CD1c-positive myeloid dendritic cell (primary cell): ENCODE data around the gene PRPSAP1.

Experiments used
- DNase-seq: peaks from one replicate; pipeline ENCODE4 v3.0.0-alpha.2; 2016; ENCODE audit errors: extremely low spot score

PRPSAP1 gene, protein sequence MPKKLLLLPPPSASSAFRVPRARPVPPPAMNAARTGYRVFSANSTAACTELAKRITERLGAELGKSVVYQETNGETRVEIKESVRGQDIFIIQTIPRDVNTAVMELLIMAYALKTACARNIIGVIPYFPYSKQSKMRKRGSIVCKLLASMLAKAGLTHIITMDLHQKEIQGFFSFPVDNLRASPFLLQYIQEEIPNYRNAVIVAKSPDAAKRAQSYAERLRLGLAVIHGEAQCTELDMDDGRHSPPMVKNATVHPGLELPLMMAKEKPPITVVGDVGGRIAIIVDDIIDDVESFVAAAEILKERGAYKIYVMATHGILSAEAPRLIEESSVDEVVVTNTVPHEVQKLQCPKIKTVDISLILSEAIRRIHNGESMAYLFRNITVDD

DNA sequence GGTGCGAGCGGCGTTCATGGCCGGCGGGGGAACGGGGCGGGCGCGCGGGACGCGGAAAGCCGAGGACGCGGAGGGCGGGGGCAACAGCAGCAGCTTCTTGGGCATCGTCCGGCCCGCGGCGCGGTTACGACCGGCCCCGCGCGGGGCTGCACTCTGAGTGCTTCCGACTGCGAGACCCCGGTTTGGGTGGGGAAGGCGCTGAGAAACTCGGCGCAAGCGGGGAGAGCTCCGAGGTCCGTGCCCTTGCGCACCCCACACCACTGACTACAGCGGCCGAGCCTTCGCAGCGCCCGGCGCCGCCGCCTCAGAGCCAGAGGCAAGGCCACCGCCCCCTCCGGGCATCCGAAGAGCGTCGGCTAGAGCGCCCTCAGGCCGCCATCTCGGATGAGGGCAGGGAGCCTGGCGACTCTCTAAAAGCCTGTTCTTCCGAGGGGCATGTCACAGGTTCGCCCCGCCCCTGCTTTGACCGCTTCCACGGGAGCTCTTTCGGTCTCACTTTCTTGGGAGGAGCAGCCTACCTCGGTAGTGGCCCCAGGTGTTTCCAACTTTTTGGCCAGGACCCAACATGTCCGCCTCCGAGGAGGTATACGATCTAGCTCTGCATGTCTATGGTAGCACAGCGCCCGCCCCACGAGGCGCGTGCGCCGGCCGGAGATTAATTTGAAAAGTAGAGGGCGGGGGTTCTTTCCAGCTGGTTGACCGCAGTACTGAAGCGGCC is at the start of gene PRPSAP1:
PRPSAP1 (minus strand) TSS at position 318 of the 718 bp plus-strand sequence; CDS start at position 105, 213 bp downstream.
- DNase-seq = peak; percentile 92

DNA sequence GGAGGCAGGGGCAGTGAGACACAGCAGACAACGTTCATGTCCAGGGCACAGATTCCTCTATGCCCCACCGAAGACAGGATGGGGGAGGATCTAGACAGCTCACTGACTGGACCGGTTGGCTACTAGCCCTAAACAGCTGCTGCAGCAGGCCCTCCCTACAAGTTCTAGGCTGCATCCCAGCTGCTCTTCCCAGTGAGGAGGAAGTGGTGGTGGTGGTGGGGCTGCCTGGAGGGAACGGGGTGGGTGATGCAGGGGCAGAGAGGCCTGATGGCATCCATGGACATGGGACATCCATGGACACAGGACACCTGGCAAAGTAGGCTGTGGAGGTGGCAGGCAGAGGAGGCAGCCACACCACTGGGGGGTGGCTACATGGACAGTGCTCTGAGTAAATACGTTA is 49.0 kb upstream of the PRPSAP1 start:
- no peak for DNase-seq

DNA sequence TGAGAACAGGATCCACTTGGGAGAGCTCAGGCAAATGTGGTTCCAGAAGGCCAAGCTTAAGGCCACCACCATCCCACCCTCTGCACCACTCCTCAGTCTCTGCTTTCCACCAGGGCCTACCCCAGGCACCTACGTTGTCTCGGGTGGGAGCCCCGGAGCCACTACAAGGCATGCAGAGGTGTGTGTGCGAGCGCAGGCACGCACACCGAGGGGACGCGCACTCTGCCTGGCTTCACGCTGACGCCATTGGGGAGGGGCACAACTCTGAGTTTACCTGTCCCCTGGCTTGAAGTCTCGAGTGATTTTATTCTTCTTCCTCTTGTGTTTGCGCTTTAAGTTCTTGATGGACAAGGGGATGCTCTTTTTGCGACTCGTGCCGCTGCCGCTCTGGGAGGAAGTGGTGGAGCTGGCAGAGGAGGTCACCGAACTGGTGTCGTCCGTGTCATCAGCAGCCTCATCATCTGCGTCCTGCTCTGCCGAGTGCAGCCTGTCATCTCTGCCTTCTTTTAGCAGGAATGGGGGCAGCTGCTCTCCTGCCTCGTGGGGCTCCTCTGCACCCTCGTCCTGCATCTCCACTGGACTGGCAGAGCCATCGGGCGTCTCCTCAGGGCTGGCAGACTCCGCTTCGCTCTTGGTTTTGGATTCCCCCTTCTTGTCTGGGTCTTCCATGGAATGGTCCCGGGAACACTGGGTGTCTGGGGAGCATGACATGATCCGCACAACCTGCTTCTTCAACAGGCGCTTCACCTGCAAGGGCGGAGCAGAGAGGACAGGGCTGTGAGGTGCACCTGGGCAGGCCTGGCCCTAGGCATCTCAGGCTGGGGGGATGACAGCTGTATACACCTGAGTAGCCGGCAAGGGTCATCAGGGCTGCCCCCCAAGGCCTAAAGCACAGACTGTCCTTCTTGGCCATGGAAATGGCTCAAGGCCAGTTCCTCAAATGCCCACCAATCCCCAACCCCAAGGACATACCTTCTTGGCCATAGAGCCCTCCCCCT is 45.8 kb upstream of the PRPSAP1 start:
- no peak for DNase-seq

DNA sequence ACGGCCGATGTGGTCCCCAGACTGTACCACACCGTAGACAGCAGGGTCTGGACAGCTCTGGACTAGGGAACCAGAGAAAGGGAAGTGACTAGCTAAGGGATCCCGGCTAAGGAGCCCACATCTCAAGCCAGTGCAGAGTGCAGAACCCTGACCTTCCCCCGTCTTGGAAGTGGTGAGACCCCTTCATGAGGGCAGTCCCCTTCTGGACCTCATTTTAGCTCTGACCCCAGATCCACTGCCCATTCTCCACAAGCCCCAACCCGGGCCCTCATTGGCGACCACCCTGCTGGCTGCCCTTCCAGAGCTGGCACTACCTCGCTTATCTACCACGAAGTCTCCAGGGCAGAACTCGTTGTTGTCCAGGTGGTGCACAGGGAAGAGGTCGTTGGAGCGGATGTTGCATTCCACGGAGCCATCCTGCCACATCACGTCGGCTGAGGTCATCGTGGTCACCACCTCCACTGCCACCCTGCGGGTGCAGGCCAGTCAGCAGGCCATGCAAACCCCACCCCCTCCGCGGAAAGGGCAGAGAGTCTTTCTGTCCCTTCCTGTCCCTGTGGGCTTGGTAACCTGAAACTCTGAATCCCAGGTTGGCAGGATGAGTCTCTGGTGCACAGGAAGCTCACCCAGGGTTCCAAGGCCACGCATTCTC is 44.9 kb upstream of the PRPSAP1 start:
- DNase-seq = no peak

DNA sequence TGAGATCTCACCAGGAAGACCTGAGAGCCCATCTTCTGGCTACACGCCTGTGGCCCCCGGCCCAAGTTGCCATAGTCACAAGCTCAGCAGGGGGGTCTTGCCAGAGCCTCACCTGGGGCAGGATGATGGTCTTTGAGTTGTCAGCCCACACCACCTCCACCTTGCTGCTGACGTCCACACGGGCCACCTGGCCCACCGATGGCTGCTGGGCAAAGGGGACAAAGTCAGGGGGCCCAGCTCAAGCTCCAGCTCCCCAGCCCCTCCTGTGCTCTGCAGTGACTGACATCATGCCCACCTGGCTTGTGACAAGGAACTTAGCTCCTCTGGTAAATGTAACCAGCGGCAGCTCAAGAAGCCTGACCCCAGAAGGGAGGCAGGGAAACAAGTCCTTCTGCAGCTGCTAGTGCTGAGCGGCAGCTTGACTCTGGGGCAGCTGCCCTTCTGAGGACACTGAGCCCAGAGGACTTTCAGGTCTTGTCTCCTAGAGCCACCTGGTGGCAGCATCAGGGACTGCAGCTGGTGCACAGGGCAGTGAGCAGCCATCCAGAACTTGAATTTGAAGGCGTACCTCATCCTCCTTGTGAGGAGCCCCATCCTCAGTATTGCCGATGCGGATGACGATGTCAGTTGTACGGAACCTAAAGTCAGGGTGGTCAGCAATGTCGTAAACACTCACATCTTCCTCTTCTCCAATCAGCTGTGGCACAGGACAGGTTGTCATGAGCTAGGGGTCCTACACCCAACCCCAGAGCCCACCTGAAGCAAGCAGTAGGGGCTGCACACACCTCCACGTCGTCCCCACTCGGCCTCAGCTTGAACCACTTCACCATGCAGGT is 44.2 kb upstream of the PRPSAP1 start:
- DNase-seq = peak; percentile 89

DNA sequence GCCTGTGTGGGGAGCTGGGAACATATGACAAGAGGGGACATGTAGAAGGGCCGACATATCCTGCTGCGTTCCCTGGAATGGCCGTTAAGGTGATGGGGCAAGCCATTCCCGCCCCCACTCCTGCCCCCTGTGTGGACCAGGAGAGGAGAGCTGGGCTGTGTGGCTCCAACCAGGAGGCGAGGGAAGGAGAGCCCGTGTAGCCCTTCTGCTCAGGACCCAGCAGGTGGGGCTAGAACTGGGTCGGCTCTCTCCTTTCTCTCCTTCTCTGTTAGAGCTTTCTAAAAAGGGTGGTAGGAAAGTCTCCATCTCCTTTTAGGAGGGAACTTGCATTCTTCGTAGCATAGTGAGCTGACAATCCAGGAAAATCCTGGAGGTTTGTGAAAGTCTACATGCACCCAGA is 43.5 kb upstream of the PRPSAP1 start:
- DNase-seq = no peak

DNA sequence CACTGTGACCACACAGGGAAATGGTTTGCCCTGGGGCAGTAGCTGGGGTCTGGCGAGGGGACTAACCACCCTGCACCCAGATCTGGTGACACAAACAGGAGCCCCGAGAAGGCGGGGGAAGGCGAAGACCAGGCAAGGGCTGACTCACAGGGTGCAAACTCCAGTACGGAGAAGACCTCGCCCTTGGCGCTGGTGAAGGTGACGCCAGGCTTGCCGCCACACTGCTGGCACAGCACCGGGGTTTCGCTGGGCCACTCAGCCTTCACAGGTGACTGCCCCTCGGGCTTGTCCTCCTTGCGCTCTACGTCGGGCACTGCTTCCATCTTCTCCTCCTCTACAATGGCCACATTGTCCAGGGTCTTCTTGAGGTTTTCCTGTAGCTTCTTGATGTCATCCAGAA is 42.3 kb upstream of the PRPSAP1 start:
- DNase-seq = no peak

DNA sequence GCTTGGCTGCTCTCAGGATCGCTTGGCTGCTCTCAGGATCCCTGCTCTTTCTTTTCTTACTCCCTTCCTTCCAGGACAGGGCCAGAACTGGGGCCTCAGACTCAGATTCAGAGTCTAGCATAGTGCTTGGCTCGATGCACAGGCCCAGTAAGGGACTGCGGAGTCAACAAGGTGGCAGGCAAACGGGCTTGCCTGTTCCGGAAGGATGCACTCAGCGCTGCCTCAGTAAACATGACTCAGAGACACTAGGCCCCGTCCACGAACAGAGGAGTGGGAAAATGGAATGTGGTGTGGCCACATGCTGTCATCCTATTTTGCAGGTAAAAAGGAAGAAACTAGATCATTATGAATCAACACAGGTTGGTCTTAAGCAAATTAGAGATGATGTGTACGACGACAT is 40.5 kb upstream of the PRPSAP1 start:
- DNase-seq = no peak

DNA sequence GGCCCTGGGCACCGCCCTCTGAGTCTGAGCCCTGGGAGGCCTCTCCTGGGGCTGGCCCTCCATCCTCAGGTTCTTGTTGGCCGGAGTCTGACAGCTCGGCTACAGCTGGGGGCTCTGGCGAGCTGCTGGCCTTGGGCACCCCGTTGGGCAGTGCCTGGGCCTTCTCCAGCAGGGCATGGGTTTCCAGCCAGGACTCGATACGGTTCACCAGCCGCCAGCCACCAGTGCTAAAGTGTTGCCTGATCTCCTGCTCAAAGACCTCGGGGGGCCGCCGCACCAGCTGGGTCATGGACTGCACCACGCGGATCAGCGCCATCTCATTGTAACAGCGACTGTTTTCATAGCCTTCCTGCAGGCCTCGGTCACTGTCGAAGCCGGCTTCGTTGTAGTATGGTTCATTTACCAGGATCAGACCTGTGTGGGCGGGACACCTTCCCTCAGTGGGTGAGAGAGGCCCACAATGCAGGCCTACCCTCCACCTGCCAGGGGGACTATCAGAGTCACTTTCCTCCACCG is 37.5 kb upstream of the PRPSAP1 start:
- no peak for DNase-seq

DNA sequence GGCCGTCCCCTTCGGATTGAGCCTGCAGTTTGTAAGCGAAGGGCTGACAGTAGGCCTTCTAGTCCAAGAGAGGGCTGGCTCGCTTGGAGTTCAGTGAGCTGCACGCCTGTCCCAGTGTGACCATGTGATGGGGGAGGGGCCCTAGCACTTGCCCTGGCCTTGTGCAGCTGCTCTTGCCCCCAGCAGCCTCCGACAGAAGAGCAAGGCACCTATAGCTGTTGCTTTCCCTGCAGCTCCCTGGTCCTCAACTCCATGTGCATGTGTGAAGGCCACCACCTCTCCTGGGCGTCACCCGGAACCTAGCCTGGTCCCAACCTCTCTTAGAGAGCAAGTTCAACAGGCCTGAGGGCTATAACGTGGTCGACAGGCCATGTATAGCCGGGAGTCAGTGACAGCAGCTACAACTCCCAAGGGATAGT is 36.3 kb upstream of the PRPSAP1 start:
- no peak for DNase-seq

DNA sequence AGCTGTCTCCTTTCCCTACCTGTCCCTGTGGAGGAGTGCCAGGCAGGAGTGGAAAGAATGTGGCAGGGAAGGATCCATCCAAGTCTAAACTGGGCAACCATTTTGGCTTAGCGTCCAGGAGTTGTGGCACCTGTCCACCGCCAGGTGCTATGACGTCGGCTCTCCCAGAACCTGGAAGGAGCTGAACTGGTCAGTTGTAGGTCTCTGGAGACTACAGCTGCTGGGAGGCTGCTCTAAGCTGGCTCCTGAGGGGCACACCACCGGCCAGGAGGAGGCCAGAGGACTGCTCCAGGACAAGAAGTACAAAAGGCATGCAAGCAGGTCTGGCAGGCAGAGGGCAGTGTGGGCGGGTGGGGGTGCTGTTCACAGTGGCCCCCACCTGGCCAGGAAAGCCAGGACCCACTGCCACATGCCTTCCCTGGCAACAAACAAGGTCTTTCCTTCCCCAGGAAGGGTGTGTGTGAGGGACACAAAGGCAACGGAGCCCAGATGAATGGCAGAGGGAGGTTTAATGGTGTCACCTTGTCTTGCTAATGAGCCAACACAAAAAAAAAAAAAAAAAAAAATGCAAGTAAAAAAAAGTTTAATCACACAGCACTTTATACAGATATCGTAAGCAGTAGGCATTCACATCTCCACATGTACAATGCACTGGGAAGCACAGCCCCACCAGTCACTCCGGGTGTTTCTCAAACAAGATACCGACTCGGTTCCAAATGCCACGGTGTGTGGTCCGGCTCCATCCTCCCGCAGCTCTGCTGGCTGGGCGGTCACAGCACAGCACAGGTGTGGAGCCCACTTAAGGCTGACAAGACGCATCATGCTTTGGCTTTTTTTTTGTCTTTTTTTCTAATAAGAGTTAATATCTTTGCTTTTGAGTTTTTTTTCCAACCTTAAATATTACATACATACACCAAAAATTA is 35.5 kb upstream of the PRPSAP1 start:
- DNase-seq = no peak

DNA sequence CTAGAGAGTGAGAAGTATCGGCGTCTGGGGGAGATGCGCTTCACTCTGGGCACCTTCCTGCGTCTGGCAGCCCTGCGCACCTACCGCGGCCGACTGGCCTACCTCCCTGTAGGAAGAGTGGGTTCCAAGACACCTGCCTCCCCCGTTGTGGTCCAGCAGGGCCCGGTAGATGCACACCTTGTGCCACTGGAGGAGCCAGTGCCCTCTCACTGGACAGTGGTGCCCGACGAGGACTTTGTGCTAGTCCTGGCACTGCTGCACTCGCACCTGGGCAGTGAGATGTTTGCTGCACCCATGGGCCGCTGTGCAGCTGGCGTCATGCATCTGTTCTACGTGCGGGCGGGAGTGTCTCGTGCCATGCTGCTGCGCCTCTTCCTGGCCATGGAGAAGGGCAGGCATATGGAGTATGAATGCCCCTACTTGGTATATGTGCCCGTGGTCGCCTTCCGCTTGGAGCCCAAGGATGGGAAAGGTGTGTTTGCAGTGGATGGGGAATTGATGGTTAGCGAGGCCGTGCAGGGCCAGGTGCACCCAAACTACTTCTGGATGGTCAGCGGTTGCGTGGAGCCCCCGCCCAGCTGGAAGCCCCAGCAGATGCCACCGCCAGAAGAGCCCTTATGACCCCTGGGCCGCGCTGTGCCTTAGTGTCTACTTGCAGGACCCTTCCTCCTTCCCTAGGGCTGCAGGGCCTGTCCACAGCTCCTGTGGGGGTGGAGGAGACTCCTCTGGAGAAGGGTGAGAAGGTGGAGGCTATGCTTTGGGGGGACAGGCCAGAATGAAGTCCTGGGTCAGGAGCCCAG is 33.5 kb upstream of the PRPSAP1 start:
- no peak for DNase-seq

DNA sequence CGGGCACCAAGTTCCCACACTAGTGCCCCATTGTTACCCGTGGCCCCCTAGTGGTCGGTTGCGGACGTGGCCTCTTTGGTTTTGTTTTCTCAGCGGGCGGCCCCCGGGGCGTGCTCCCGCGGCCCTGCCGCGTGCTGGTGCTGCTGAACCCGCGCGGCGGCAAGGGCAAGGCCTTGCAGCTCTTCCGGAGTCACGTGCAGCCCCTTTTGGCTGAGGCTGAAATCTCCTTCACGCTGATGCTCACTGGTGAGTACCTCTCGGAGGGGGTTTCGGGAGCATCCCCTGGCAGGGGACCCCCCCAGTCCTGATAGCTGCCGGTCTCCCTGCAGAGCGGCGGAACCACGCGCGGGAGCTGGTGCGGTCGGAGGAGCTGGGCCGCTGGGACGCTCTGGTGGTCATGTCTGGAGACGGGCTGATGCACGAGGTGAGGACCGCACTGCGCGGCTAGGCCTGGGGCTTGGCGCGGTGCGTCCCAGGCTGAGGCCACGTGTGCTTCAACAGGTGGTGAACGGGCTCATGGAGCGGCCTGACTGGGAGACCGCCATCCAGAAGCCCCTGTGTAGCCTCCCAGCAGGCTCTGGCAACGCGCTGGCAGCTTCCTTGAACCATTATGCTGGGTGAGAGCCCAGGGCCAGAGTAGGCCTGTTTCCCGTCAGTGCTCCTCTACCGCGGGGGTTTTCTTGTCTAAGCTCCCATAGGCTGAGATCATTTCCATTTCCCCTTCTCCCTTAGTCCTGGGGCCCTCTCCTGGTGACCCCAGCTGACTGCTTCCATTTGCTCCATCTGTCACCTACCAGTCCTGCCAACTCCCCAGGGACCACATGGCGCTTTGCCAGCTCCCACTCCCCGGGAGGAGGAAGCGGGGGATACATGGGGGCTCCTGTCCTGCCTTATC is 32.4 kb upstream of the PRPSAP1 start:
- DNase-seq = peak; percentile 90

DNA sequence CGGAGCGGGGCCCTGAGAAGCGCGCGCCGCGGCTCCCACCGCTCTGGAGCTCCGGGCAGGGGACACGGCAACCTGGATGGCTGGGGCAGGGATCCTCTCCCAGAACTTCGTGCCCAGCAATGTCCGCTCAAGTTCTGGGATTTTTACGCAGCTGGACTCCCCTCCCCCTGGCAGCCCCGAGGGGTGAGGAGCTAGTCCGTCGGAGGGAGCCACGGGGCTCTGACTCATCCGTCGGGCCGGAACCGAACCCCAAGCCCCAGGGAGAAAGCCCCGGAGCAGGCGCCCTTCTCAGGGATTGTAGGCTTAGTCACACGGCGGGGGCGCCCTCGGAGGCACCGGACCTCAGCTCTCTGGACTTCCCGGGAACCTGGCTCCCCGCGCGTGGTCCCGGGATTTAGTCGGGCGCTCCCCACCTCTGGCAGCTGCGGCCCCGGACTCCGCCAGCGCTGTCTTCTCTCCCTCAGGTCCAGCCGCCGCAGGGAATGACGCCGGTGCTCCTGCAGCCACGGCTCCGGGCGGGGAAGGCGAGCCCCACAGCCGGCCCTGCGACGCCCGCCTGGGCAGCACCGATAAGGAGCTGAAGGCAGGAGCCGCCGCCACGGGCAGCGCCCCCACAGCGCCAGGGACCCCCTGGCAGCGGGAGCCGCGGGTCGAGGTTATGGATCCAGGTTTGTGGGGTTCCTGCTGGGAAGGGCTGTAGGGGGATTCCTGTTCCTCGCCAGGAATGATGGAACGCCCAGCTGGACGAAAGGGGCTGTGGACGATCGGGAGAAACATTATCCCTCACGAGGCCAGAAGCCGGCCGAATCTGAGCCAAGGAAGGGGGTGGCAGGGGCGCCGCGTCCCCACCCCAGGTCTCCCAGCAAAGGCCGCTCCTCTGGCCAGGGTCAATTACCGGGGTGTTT is 31.5 kb upstream of the PRPSAP1 start:
- peak; percentile 81 for DNase-seq

DNA sequence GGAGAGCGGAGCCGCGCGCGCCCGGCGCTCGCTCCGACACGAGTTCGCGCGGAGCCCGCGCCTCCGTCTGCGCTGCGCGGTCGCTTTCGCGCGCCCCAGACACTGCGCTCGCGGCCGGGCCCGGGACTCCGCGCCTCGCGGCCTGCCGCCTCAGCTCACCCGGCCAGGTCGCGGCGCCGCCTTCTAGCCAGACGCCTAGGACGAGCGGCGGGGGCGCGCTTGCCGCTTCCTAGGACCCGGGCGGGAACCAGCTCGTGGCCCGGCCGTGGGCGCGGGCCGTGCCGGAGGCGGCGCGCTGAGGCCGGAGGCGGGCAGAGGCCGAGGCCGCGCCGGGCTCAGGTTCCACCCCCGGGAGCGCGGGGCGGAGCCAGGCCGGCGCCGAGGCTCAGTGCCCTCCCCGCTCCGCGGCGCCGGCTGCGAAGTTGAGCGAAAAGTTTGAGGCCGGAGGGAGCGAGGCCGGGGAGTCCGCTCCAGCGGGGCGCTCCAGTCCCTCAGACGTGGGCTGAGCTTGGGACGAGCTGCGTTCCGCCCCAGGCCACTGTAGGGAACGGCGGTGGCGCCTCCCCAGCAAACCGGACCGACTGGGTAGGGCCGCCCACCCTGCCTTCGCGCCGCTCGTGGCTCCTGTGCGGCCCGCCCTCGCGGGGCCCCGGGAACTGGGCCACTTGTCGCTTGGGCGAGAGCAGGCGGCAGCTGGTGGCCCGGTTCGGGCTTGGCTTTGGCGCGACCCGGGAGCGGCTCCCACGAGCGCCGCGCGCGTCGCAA is 30.7 kb upstream of the PRPSAP1 start, which contains the start of gene SPHK1:
SPHK1 (plus strand) TSS at position 388 of the 765 bp plus-strand sequence. CDS start 1,036 bp downstream, outside the sequence.
- DNase-seq = peak; percentile 88
